Effector memory CD4-positive, alpha-beta T cell (primary cell): ENCODE data around the gene FAM90A26.
"Not testable (repeated sequence)": the region's sequence is repeated elsewhere in the genome, so short reads cannot be mapped to it uniquely, and the experiment has no call there.

ENCODE experiments used
- DNase-seq, 3 donors: peaks; one replicate each; pipeline ENCODE4 v3.0.0-alpha.2; 2020
- H3K27ac ChIP-seq: 2 replicates; pipeline ENCODE4 v1.7.0; 2013; ENCODE audit warnings: mild to moderate bottlenecking, low read length, moderate library complexity; ENCODE audit not compliant: insufficient read depth, poor library complexity, severe bottlenecking
- H3K27me3 ChIP-seq: replicated peaks from 2 replicates; pipeline ENCODE4 v1.7.0; 2013; ENCODE audit warnings: mild to moderate bottlenecking, low read length; ENCODE audit not compliant: insufficient read depth, control insufficient read depth, poor library complexity, severe bottlenecking
- H3K36me3 ChIP-seq: 2 replicates; pipeline ENCODE4 v1.7.0; 2013; ENCODE audit warnings: mild to moderate bottlenecking, low read length, moderate library complexity; ENCODE audit not compliant: control insufficient read depth, insufficient read depth
- H3K4me1 ChIP-seq: 2 replicates; pipeline ENCODE4 v1.7.0; 2013; ENCODE audit warnings: low read length, mild to moderate bottlenecking; ENCODE audit not compliant: control insufficient read depth, insufficient read depth, poor library complexity, severe bottlenecking
- H3K4me3 ChIP-seq: 2 replicates; pipeline ENCODE4 v1.7.0; 2013; ENCODE audit warnings: low read length, low read depth, mild to moderate bottlenecking; ENCODE audit not compliant: insufficient read depth, poor library complexity, severe bottlenecking
- H3K9me3 ChIP-seq: 2 replicates; pipeline ENCODE4 v1.7.0; 2013; ENCODE audit warnings: mild to moderate bottlenecking, low read length, moderate library complexity; ENCODE audit not compliant: control insufficient read depth

The FAM90A26 gene

GRCh38 chr4:9158392-9158791 is 11.8 kb upstream of the FAM90A26 start:
- H3K27ac ChIP-seq, H3K27me3 ChIP-seq, H3K36me3 ChIP-seq, H3K9me3 ChIP-seq, H3K4me1 ChIP-seq, H3K4me3 ChIP-seq: not testable (repeated sequence)
- peak in 1 of 3 donors; percentile 11 for DNase-seq

DNA sequence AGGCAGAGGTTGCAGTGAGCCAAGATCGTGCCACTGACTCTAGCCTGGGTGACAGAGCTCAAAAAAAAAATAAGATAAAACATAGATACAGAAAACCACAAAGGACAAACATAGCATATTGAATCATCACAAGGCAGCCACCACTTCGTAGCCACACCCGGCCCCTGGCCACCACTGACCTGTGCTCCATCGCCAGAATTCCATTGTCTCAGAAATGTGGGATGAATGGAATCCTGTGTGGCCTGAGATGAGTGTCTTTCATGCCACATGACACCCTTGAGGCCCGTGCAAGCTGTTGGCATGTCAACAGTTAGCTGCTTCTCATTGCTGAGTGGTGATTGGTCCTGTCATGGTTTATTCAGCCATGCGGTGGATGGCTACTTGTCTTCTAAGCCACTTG is 10.2 kb upstream of the FAM90A26 start:
- H3K4me3 ChIP-seq, DNase-seq, H3K9me3 ChIP-seq, H3K27me3 ChIP-seq, H3K4me1 ChIP-seq, H3K36me3 ChIP-seq, H3K27ac ChIP-seq: not testable (repeated sequence)

DNA sequence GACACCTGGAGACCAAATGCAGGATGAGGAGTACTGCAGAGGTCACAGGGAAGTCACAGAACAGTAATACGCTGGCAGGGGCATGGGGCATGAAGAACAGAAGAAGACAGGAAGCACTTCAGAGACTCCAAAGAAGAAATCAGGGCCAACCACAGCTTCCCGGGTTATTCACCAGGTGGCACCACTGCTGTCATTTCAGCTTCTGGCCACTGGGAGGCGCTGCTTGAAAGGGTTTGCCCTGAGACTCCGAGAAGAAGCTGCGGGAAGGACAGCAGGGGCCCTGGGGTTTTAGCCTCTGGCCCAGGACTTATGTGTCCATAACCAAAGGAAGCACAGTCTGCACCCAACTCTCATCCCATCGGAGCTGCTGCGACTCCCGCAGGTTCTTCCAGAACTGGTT is 4.2 kb upstream of the FAM90A26 start:
- DNase-seq = peak in 1 of 3 donors; percentile 31
- not testable (repeated sequence) for H3K4me3 ChIP-seq

DNA sequence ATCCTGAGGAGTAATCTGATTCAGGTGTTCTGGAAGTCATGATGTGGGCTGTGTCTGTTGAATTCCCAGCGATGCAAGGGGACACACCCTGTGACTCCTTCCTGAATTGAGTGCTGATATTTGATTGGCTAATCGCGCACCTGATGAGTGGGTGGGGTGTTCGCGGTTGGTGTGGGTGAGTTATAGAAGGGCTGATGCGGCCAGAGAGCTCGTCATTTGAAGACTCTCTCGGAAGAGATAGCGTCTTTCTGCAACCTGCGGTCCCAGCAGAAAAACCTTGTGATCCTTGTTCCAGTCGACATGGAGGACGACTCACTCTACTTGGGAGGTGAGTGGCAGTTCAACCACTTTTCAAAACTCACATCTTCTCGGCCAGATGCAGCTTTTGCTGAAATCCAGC is 40.1 kb downstream of the FAM90A26 start, which contains the start of gene USP17L10:
Gene USP17L10, plus strand, starts transcription at position 301 of the 400 bp plus-strand sequence. Its CDS starts 0 bp downstream, at position 301.
- not testable (repeated sequence) for H3K27ac ChIP-seq, H3K9me3 ChIP-seq, DNase-seq

More for the DNA sequence above, 4.2 kb upstream of the FAM90A26 start:
- H3K27ac ChIP-seq, H3K27me3 ChIP-seq, H3K36me3 ChIP-seq, H3K9me3 ChIP-seq, H3K4me1 ChIP-seq: not testable (repeated sequence)

DNA sequence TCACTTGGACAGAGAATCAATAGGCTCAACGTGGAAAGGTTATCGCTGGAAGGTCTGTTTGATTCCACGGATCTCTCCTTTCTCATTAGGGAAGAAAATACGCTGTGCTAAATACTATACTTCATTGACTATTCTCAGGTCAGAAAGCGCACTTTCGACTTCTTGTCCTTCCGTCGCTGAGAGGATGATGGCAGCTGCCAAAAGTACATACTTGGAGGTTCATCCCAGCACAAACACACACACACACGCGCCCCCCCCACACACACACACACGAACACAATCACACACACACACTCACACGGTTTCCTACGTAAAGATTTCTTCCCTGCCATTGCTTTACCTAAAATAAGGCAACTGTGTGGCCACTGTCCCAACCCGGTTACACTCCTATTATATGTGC is 44.5 kb downstream of the FAM90A26 start:
- H3K36me3 ChIP-seq, H3K27me3 ChIP-seq, H3K4me1 ChIP-seq, H3K4me3 ChIP-seq, H3K9me3 ChIP-seq, DNase-seq, H3K27ac ChIP-seq: not testable (repeated sequence)

More for the DNA sequence above, 40.1 kb downstream of the FAM90A26 start, which contains the start of gene USP17L10:
- not testable (repeated sequence) for H3K27me3 ChIP-seq, H3K36me3 ChIP-seq, H3K4me1 ChIP-seq, H3K4me3 ChIP-seq

GRCh38 chr4:9215105-9215504 is 44.9 kb downstream of the FAM90A26 start, which contains the start of gene USP17L11:
TSS of gene USP17L11 (plus strand) at chr4:9215405. CDS start at chr4:9215405, 0 bp downstream.
- H3K27ac ChIP-seq, H3K4me3 ChIP-seq, H3K9me3 ChIP-seq, H3K36me3 ChIP-seq, H3K27me3 ChIP-seq, DNase-seq, H3K4me1 ChIP-seq: not testable (repeated sequence)

DNA sequence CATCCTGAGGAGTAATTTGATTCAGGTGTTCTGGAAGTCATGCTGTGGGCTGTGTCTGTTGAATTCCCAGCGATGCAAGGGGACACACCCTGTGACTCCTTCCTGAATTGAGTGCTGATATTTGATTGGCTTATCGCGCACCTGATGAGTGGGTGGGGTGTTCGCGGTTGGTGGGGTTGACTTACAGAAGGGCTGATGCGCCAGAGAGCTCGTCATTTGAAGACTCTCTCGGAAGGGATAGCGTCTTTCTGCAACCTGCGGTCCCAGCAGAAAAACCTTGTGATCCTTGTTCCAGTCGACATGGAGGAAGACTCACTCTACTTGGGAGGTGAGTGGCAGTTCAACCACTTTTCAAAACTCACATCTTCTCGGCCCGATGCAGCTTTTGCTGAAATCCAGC is 49.6 kb downstream of the FAM90A26 start, which contains the start of gene USP17L12:
Gene USP17L12, plus strand, starts transcription at position 301 of the 400 bp plus-strand sequence. Its CDS starts 0 bp downstream, at position 301.
- not testable (repeated sequence) for H3K27me3 ChIP-seq, DNase-seq, H3K9me3 ChIP-seq, H3K36me3 ChIP-seq, H3K4me1 ChIP-seq, H3K4me3 ChIP-seq, H3K27ac ChIP-seq

GRCh38 chr4:9224596-9224995 is 54.4 kb downstream of the FAM90A26 start, which contains the start of gene USP17L13:
TSS of gene USP17L13 (plus strand) at chr4:9224896. CDS start at chr4:9224896, 0 bp downstream.
- H3K36me3 ChIP-seq, H3K9me3 ChIP-seq, H3K4me3 ChIP-seq, H3K4me1 ChIP-seq, H3K27me3 ChIP-seq, DNase-seq, H3K27ac ChIP-seq: not testable (repeated sequence)
